Measurements from ENCODE around the gene GALNS.
"Not testable (repeated sequence)": the region's sequence is repeated elsewhere in the genome, so short reads cannot be mapped to it uniquely, and the experiment has no call there.

GALNS gene

DNA sequence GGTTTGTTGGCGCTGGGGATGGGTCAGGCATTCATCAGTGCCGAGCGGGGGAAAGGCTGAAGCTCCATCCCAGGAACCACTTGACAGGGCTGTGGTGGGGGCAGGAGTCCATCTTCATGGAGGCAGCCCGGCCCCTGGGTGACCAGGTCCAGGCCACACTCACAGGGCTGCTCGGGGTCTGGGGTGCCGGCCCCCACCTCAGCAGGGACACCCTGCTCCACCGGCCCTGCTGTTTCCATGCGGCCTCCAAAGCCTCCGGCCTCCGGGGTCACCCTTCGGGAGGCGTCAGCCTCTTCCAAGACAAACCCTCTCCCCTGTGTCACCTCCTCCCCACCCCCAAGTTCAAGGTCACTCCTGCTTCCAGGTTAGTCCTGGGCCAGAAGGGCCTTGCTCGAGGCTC lies 22.1 kb downstream of the GALNS start:
- DNase-seq = no peak

DNA sequence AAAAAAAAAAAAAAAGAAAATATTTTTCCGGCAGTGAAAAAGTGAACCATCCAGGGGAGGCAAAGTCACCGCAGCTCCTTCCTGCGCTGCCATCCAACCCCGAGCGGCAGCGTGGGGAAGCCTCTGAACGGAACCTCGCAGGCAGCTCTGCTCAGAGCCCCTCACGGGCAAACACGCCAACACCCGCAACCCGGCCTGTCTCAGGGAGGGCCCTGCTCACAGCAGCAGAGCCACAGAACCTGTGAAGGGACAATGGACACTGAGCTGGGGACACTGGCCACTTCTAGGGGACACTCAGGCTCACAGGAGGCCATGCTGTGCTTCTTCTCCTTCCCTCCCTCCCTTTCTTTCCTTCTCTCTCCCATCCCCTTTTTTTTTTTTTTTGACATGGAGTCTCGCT lies 23.7 kb downstream of the GALNS start:
- DNase-seq = no peak

DNA sequence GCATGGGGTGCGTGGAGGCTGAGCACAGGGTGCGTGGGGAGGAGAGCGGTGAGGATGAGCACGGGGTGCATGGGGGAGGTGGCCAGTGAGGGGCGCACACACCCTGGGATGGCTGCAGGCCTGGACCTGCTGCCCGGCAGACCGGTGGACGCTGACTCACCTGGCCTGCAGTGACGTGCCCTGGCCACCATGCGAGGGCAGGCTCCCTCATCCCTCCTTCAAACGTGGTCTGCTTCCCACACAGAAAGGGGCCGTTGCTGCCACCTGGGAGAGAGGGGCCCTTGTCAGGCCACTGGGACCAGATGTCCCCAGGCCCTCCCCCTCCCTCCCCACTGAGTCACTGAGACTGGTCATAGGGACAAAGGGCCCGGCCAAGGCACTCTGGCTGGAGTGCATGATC lies 24.9 kb downstream of the GALNS start:
- no peak for DNase-seq

DNA sequence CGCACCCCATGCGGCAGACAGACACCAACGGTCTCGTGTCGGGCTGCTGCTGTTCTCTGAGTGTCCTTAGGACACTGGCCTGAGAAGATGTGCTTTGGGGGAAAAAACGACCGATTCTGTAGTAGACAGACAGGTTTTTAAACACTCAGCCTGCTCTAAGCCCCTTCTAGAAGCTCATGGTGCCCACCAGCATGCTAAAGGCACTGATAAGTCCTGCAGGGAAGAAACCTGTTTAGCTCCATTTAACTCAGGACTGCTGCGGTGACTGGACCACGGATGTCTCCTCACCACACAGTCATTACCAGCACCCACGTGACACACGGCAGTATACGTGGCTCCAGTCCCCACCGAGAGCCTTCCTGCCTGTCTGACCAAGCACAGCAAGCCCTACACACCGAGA lies 26.0 kb downstream of the GALNS start:
- DNase-seq = no peak

DNA sequence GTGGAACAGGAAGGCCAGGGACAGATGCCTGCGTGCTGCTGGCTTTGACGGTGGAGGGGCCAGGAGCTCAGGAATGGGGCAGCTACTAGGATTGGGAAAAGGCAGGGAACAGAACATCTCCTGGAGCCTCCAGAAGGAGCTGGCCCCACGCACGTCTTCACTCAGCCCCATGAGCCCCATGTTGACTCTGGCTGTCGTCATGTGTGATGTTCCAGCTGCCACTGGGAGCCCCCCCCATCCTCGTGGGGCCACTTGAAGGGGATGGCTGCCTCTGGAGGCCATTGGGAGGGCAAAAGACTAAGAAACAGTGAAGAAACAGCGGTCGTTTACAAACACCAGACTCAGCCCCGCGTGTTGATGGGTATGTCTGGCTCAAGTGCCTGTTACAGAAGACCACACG lies 26.5 kb downstream of the GALNS start:
- DNase-seq = no peak

DNA sequence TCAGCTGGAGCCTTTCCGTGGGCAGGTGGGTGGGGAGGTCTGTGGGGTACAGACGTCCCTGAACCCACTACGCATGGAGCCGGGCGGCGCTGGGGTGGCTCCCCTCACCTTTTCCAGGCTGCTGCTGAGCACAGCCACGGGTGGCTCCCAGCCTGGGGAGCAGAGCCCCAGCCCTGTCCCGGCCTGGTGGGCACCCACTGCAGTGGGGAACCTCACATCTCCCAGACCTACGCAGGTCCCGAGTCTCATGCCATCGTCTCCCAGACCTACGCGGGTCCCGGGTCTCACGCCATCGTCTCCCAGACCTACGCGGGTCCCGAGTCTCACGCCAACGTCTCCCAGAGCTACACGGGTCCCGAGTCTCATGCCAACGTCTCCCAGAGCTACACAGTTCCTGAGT lies 28.0 kb downstream of the GALNS start:
- no peak for DNase-seq

DNA sequence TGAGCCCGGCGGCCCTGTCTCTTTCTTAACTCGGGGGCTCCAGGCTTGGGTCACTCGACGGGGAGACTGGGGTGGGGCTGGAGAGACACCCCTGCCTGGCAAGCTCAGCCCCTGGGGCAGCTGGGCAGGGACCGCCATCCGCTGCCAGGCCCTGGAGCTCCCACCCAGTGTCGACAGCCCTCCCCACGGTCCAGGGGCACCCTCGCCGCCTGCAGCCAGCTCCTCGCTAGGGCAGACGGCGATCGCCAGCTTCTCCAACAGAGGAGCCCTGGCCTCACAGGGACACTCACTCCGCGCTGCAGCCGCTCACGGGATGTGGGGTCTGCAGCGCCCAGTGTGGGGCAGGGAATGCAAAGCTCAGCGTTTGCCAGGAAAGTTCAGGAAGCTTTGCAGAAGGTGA lies 29.0 kb downstream of the GALNS start:
- DNase-seq = no peak

DNA sequence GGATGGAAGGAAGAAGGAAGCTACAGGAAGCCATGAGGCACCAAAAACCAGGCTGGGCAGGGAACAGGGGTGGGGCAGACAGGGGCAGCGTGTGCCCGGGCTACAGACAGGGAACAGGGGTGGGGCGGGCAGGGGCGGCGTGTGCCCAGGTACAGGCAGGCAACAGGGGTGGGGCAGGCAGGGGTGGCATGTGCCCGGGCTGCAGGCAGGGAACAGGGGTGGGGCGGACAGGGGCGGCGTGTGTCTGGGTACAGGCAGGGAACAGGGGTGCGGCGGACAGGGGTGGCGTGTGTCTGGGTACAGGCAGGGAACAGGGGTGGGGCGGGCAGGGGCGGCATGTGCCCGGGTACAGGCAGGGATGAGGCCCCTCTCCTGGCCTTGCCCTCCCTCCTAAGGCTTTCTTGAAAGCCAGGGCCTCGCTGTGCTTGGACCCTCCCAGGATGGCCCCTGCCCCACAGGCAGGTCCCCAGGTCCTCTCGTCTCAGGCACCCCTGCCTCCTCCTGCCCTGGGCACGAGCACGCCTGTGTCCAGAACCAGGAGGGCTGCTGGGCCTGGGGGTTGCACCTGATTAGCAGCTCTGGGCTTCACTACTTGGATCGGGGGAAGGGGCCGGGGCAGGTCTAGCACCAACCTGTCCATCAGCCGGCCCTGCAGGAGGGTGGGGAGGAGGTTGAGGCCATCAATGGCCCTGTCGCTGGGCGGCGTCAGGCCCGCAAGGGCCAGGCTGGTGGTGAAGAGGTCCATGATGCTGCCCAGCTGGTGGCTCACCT lies 30.5 kb downstream of the GALNS start:
- DNase-seq = no peak

DNA sequence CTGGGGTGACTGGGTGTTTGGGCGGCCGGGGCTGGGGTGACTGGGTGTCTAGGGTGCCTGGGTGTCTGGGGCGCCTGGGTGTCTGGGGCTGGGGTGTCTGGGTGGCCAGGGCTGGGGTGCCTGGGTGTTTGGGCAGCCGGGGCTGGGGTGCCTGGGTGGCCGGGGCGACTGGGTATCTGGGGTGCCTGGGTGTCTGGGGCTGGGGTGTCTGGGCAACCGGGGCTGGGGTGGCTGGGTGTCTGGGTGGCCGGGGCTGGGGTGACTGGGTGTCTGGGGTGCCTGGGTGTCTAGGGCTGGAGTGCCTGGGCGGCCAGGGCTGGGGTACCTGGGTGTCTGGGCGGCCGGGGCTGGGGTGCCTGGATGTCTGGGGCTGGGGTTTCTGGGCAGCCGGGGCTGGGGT lies 31.6 kb downstream of the GALNS start:
- DNase-seq = no peak

DNA sequence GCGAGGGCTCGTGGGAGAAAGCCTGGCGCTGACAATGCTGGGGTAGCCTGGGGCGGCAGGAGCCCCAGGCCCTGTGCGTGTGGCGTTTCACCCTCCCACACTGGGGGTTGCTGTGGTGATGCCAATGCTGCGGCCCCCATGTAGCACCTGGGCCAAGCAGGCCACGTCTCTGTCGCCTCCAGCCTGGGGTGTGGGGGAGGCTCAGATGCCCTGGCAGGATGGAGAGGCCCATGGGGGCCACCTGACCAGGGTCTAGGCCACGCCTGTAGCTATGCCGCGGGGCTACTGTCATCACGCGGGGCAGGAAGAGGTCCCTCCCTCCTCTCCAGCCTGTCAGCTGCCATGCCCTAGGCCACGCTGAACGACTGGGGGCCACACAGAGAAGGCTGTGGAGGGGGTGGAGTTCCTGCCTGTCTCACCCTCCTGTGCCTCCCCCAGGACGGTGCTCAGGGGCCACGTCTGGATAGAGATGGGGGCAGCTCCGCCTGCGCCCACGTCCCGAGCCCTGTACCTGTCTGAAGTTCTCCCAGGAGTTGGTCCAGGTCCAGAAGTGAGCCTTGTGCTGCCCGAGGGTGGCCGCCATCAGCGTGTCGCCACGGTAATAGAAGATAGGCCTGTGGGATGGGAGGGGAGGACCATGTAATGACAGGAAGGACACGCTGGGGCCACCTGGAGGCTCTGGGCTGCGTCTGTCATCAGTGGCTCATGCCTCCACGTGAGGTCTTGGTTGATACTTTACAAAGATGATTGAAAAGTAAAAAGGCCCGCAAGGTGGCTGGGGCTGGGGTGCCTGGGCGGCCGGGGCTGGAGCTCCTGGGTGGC lies 32.3 kb downstream of the GALNS start:
- DNase-seq = no peak

DNA sequence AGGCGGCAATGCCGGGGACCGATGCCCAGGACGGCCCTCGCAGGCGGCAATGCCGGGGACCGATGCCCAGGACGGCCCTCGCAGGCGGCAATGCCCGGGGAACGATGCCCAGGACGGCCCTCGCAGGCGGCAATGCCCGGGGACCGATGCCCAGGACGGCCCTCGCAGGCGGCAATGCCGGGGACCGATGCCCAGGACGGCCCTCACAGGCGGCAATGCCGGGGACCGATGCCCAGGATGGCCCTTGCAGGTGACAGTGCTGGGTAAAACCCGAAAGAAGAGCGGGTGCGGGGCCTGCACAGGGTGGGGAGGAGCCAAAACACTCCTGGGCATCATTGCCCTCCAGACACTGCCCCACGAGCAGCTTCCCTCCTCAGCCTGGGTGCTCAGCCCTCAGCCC lies 33.1 kb downstream of the GALNS start:
- not testable (repeated sequence) for DNase-seq

DNA sequence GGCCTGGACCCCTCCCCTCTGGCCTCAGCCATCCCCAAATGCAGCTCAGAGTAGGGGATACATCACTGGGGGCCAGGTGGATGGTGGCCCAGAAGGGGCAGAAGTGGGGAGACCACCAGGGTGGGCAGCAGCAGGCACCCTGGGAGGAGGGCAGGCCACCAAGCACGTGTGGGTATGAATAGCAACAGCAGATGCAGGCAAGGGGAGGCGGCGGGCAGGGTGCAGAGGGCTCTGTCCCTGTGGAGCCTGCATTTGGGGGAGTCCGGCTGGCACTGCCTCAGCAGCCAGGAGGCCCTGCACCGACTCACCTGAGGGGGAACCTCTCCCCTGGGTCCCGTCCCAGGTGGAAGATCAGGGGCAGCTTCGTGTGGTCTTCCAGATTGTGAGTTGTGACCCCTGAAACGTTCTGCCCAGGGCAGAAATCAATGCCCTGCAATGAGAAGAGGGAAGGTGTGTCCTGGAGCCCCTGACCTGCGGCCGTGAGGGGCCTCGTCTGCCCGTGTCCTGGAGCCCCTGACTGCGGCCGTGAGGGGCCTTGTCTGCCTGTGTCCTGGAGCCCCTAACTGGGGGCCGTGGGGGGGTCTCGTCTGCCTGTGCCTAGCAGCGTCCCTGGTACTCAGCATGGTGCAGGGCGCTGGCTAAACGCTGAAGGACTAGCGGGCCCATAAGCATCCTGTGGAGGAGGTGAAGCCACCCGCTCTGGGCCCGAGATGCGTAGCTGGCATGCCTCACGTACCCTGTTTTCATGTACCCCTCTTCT lies 34.3 kb downstream of the GALNS start:
- no peak for DNase-seq

DNA sequence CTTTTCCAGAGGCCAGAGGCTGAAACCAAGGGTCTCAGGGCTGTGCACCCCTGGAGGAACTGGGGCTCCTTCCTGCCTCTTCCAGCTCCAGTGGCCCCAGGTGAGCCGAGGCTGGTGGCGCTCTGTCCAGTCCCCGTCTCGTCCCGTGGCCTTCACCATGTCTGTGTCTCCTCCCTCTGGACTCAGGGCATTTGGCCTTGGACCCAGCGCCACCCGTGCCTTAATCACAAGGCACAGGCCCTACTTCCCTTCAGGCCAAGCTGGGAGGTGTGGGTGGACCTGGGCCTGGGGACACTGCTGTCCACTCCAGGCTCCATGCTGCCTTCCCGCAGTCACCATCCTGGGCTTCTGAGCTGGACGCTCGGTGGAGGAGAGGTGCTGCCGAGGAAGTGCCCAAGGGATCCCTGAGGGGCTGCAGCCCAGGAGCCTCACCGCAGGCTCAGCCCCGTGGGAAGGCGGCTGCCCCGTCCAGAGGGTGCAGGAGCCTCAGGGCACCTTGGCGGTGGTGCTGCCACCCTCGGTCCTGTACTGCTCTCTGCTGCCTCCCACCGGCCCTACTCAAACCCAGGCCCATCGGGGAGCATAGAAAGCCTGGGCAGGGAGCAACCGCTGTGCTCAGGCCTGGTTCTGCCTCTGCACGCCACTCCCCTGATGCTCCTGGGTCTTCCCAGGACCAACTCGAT lies 35.4 kb downstream of the GALNS start:
- no peak for DNase-seq

DNA sequence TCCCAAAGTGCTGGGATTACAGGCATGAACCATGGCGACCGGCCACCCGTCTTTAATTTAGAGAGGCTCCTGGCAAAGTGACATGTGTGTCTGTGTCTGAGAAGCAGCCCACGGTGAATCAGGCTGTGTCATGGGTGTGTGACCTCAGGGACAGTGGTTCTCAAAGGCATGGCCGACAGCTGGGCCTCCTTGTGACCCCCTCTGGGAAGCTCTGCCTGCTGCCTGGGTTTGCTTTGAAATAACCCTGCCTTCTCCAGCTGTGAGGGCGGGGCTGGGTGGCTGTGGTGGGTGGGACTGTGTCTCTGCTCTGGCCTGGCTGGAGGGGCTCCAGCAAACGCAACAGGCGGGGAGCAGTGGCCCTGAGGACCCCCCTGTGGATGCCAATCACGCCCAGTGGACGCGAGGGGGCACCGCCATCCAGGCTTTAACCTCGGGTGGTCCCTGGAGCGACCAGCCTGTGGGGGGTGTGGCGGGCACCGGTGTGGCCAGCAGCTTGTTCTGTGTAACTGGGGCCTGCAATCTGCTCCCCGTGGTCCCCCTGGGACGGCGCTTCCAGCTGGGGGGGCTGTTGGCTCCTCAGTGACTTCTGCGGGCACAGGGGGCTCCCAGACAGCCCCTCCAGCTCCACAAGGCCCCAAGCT lies 36.2 kb downstream of the GALNS start:
- DNase-seq = no peak

DNA sequence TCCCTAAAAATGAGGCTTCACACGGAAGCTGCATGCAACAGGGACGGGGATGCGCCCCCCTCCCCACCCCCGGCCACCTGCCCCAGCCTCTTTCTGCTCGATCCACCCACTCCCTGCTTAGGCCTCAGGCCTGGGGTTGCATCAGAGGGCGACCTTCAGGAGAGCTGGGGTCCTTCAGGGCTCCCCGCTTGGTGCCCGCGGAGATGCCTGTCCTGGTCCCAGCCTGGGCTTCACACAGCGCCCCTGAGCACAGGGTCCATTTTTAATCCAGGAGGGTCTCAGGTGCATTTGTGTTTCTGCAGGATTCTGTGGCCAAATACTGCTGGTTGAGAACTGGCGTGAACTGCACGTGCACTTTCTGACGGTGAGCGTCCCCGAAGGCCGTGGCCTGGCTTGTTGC lies 37.6 kb downstream of the GALNS start:
- DNase-seq = no peak

DNA sequence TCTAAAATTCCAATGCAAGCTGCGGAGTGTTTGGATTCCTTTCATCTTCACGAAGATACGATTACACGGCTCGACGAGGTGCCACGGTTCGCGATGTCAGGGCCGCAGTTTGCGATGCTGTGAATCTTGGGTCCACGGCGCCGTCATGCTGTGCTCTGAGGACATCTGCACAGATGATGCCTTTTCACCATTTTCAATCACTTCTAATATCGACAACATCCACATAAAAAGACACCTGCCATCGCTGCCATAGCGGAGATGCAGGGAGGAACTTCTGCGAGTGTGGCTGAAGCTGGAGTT lies 38.2 kb downstream of the GALNS start:
- DNase-seq = no peak

DNA sequence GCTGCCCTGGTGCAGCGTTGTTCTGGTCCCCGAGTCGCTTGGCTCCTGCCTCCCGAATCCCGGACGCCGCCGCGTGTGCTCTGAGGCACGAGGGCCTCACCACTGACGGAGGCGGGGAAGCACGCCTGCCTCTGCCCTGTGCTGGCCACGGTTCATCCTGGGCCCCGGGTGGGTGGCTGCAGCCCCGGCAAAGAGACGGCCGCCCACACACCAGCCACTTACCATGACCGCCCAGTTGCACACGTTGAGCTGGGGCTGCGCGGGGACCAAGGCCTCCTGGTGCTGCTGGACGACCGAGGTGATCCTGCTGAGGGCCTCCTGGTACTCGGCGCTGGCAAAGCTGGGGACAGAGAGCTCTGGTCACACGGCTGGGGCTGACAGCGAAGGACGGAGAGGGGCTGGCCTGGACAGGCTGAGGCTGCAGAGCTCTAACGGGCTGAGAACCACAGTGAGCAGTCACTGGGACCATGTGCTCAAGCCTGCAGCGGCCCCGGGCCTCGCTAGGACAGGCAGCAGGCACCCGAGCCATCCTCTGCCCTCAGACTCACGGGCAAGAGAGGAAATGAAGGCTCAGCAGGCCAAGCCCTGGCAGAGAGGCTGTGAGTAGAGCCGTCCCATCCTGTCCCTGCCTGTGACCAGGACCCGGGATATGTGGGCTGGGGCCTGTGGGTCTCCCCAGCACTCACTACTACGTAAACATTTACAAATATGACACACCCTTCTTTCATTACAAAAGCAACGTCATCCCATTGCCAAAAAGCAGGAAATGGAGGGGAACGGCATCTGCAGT lies 38.8 kb downstream of the GALNS start:
- DNase-seq = no peak

DNA sequence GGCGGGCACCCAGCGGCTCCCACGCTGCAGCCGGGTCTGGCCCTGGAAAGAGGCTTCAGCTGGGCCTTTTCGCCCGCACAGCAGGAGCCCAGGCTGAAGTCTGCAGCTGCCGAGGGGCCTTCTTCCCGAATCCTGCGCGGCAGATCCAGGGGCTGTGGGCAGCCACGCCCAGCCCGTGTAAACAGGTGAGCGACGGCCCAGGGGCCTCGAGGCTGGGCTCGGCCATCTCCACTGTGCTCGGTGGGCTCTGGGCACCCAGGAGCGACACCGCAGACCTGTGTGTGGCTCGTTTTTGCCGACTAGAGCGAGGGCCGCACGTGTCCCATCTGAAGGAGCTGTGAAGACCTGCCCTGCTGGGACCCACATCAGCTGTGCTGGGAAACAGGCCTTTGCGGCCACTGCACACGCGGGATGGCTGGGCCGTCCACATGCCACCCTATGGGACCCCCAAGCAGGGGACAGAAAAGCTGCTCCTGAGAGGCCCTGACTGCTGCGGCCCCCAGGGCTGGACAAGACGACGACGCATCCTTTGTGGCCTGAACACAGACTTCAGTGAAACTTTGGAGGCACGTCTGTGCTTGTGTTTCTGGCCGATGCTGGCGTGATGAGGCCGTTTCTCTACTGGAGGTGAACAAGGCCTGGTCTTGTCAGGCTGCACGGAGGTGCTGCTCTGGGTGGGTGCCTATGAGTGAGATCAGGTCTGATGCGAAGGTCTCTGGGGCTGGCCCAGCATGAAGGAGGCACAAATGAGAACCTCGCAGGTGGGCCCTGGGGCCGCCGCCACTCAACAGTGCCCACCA lies 39.8 kb downstream of the GALNS start:
- no peak for DNase-seq

DNA sequence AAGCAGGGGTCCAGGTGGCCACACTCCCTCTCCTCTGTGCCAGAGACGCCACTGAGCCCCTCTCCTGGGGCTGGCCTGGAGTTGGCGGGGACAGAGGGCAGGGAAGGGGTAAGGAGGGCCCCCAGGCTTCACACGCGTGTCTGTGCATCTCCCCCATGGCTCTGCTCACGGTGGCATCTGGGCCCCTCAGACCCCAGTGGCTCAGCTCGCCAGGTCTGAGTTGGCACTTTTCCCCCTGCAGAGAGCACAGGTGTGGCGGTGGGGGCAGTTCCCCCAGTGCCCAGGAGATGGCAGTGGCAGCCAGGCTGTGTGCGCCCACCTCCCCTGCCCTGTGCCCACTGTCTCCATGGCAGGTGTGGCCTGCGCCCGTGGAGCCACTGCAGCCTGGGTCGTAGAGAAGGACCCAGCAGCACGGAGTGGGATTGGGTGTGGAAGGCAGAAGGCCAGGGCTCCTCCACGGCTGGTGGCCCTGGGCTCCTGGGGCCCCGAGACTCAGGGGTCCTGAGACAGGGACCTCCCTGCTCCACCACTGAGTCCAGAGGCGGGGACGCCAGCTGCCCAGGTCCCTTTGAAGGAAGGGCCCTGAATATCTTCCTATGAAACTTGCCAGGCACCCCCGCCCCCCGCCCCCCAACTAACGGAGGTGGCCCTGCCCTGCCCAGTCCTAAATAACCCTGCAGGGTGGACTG lies 40.7 kb downstream of the GALNS start:
- DNase-seq = peak; percentile 76 to 79

DNA sequence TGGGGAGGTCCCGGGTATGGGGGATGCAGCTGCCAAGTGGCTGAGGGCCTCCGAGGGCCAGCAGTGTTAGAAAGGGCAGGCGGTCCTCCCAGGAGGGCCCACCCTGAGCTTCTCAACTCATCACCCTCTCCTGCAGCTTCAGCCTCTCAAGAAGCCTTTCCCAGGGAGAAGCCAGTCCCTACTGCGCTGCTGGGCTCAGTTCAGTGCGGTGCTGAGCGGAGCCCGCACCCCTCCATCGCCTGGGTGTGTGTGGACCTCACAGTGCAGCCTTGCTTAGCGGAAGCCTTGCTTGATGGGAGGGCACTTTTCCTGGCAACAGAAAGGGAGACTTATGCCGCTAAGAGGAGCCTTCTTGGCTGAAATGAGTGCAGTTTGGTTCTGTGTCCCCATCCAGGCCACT lies 41.5 kb downstream of the GALNS start:
- no peak for DNase-seq

DNA sequence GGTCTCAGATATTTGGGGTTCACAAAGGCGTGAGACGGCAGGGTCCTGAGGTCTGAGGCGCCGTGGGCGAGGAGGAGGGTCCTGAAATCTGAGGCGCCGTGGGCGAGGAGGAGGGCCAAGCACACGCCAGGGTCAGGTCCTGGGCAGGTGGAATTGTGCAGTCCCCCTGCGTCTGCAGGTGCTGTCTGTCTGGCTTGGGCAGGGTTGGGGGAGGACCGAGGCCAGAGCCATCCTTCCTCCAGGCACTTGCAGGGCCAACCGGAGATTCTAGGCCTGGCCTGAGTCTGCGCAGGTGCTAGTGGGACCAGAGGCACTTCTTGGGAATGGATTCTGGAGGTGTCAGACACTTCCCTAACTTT lies 42.6 kb downstream of the GALNS start:
- DNase-seq = no peak
